Vagina (tissue), 2 donors: ENCODE results near the gene EFNA4. TPM values are rescaled to one million over a fixed set of nuclear protein-coding genes. Genes with fewer than 3 reads are reported as not detected.

ENCODE experiments used
- DNase-seq, 2 donors: peaks; one replicate each; pipeline ENCODE4 v3.0.0-alpha.2; 2017; ENCODE audit errors: extremely low spot score in 2 of 2
- H3K27ac ChIP-seq: fragments of 200-600 bp; sonication (generic); one replicate; pipeline ENCODE4 v1.5.1; 2019
- H3K27me3 ChIP-seq: fragments of 200-600 bp; sonication (generic); one replicate; pipeline ENCODE4 v1.5.1; 2019
- H3K36me3 ChIP-seq, 2 donors: fragments of 200-600 bp; sonication (generic); one replicate each; pipeline ENCODE4 v1.5.1; 2017 to 2019
- H3K4me1 ChIP-seq: fragments of 200-600 bp; sonication (generic); one replicate; pipeline ENCODE4 v1.5.1; 2019
- H3K4me3 ChIP-seq, 2 donors: fragments of 200-600 bp; sonication (generic); 1 replicate in 1 of 2; 2 replicates in 1 of 2; pipeline ENCODE4 v1.5.1; 2016 to 2019
- H3K9me3 ChIP-seq: fragments of 200-600 bp; sonication (generic); one replicate; pipeline ENCODE4 v1.5.1; 2019
- POLR2A ChIP-seq, 2 donors: fragments of 450-650 bp; IDR thresholded peaks; one replicate each; pipeline ENCODE4 v1.6.1; 2017; ENCODE audit warnings: antibody characterized with exemption in 2 of 2, mild to moderate bottlenecking in 2 of 2, moderate library complexity in 2 of 2
- POLR2AphosphoS5 ChIP-seq, 2 donors: sonication (generic); formaldehyde crosslinking; IDR thresholded peaks; one replicate each; pipeline ENCODE4 v1.9.0; 2017; ENCODE audit warnings: antibody characterized with exemption in 2 of 2, mild to moderate bottlenecking in 2 of 2, low read depth in 1 of 2; ENCODE audit not compliant: insufficient read depth in 1 of 2
- intact Hi-C: fragments of 100-400 bp; cut with DNase I; formaldehyde crosslinking; loops from one replicate; pipeline ENCODE4 v1.15.1; 2023
- total RNA-seq: library from RNA; depleted of rRNA; stranded (reverse); fragments of >200 nt; gene quantifications from one replicate; pipeline ENCODE4 v1.2.3, GENCODE V29; 2016
- TF ChIP-seq, protein P1 (sequence below), 3 experiments: fragments of 450-650 bp in 2 of 3; fragments of 200-600 bp in 1 of 3; sonication (generic) in 1 of 3; IDR thresholded peaks; one replicate each; pipeline ENCODE4 v1.5.1; 2017 to 2019; ENCODE audit warnings: antibody characterized with exemption in 3 of 3, mild to moderate bottlenecking in 2 of 3, moderate library complexity in 2 of 3

EFNA4 gene
- total RNA-seq, 1 donor from 2014 or later: 13.8 TPM

DNA sequence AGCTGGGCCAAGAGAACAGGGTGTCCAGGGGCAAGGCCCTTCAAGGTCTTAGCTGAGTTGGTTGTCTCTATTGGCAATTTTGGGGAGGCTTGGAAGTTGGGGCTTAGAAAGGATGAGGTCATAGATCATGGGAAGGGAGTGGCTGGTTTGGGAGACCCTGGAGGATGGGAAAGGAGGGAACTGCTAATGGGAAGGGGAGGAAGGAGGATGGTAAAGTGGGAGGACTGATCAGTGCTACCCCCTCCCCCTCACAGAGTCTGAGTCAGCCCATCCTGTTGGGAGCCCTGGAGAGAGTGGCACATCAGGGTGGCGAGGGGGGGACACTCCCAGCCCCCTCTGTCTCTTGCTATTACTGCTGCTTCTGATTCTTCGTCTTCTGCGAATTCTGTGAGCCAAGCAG is 5.1 kb downstream of the EFNA4 start:
- Histone ChIP-seq H3K27ac (no peak overlapping the region), H3K36me3 (no peaks in the 10 kb centered on the region), H3K27me3 (no peaks in the 10 kb centered on the region), H3K4me1 (peaks cover 39% of the 10 kb centered on the region), H3K4me3 (no peak overlapping the region), H3K9me3 (no peaks in the 10 kb centered on the region)
- no peak for DNase-seq
- intact Hi-C loops: loop anchor here (10.0 kb wide), 2 partner anchors 104 to 504 kb away; partner anchors contain the start of genes CHRNB2 and PYGO2
- no peak for TF ChIP-seq POLR2A (IDR thresholded peaks at IDR 0.05)
- TF ChIP-seq POLR2AphosphoS5 (IDR thresholded peaks at IDR 0.05; ENCODE audit: insufficient read depth in 1 of 2, low read depth in 1 of 2): no peak
- TF ChIP-seq, protein P1, sequence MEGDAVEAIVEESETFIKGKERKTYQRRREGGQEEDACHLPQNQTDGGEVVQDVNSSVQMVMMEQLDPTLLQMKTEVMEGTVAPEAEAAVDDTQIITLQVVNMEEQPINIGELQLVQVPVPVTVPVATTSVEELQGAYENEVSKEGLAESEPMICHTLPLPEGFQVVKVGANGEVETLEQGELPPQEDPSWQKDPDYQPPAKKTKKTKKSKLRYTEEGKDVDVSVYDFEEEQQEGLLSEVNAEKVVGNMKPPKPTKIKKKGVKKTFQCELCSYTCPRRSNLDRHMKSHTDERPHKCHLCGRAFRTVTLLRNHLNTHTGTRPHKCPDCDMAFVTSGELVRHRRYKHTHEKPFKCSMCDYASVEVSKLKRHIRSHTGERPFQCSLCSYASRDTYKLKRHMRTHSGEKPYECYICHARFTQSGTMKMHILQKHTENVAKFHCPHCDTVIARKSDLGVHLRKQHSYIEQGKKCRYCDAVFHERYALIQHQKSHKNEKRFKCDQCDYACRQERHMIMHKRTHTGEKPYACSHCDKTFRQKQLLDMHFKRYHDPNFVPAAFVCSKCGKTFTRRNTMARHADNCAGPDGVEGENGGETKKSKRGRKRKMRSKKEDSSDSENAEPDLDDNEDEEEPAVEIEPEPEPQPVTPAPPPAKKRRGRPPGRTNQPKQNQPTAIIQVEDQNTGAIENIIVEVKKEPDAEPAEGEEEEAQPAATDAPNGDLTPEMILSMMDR (IDR thresholded peaks at IDR 0.05): no peak

DNA sequence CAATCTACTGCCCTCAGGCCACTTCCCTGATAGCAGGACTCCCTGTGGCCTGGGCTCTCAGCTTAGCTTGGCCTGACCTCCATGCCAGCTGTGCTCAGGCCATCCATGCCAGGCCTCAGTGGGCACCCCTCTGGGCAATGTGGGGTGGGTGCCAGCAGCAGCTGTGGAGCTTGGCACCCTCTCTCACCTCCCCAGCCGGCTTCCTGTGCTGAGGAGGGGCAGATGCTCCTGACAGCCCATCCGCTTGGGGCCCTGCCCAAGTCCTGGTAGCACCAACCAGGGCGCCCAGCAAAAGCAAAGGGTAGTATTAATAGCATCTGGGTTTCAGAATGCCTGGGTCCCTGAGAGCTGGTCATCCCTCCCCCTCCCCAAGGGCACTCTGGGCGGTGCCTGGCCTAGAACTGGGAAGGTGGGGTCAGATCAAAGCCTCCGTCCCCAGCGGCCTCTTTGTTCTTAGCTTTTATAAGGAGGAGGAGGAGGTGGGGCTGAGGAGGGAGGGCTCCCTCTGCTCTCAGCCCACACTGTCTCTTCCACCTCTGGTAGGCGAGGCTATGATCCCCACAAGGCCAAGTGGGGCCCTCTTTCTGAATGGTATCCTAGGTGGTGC is 6.1 kb downstream of the EFNA4 start:
- H3K4me3 ChIP-seq: no peak overlapping the region
- no peak for TF ChIP-seq POLR2AphosphoS5 (IDR thresholded peaks at IDR 0.05; ENCODE audit: insufficient read depth in 1 of 2, low read depth in 1 of 2)
- TF ChIP-seq, protein P1 (IDR thresholded peaks at IDR 0.05): no peak
- TF ChIP-seq POLR2A (IDR thresholded peaks at IDR 0.05): no peak
- no peaks in the 10 kb centered on the region for H3K9me3 ChIP-seq
- no peaks in the 10 kb centered on the region for H3K36me3 ChIP-seq
- H3K4me1 ChIP-seq: peaks cover 31% of the 10 kb centered on the region
- H3K27ac ChIP-seq: no peak overlapping the region
- intact Hi-C loops: loop anchor here (10.0 kb wide), 2 partner anchors 105 to 505 kb away; partner anchors contain the start of genes CHRNB2 and PYGO2
- DNase-seq: no peak
- H3K27me3 ChIP-seq: no peaks in the 10 kb centered on the region

DNA sequence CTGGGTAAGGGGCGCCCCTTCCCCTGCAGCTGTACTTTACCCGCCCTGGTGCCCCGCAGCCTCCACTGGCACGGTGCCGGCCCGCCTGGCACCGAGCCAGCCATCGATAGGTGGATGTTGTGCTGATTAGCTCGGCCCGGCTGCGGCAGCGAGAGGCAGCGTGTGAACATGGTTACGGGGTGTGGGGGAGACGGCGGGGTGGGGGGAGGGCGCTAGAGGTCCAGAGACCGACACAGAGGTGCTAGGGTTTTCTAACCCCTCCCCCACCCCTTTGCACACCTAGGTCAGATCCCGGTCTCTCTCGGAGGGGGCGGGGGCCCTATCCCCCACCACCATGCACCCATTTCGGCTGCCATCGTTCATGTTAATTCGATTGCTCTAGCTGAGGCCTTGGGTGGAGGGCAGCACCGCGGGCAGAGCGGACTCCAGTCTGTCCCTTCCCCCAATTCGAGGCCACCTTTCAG is 6.7 kb downstream of the EFNA4 start:
- H3K27me3 ChIP-seq: no peaks in the 10 kb centered on the region
- intact Hi-C loops: no loop called here
- H3K4me3 ChIP-seq: peak overlapping the region; percentile 42 to 50
- TF ChIP-seq, protein P1 (IDR thresholded peaks at IDR 0.05): no peak
- TF ChIP-seq POLR2AphosphoS5 (IDR thresholded peaks at IDR 0.05; ENCODE audit: insufficient read depth in 1 of 2, low read depth in 1 of 2) (no peak), POLR2A (IDR thresholded peaks at IDR 0.05) (no peak)
- no peaks in the 10 kb centered on the region for H3K9me3 ChIP-seq
- peaks cover 31% of the 10 kb centered on the region for H3K4me1 ChIP-seq
- H3K27ac ChIP-seq: peak overlapping the region; percentile 66
- no peak for DNase-seq
- no peaks in the 10 kb centered on the region for H3K36me3 ChIP-seq

DNA sequence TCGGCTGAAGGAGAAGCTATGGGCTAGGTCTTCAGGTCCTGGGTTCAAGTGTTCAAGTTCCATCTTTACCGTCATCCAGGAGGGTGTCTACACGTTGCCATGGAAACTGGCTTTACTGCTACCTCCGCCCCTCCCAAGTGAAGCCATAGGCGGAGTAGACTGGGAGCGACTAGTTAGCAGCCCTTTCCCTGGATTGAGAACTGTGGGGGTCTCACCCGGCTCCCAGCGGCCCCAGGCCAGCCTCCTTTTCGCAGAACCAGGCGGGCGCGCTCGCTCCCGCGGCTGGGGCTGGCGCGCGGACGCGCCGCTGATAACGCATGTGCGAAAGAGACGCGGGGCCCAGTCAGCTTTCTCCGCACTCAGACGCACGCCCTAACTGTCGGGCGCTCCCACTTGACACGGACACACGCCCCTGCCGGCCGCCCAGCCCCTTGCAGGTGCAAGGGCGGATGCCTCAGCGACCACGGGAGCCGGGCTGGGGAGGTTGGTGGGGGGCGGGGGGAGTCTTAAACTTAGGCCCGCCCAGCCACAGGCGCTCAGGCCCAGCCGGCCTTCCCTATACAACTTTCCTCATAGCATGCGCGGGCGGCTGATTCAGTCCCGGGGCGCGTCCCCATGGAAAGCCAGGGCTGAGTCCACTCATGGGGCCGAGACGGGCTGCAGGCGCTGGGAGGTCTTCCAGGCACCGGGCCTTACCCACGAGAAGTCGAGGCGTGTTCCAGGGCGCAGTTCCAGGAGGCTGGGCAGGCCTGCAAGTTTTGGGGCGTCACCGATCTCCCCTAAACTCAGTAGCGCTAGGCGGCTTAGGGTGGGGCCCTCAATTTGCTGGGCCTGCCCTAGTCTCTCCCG is 7.4 kb downstream of the EFNA4 start:
- H3K4me3 ChIP-seq: peak overlapping the region; percentile 42 to 50
- DNase-seq: no peak
- no peaks in the 10 kb centered on the region for H3K9me3 ChIP-seq
- H3K36me3 ChIP-seq: no peaks in the 10 kb centered on the region
- intact Hi-C loops: no loop called here
- H3K27me3 ChIP-seq: no peaks in the 10 kb centered on the region
- peaks cover 31% of the 10 kb centered on the region for H3K4me1 ChIP-seq
- TF ChIP-seq POLR2AphosphoS5 (IDR thresholded peaks at IDR 0.05; ENCODE audit: insufficient read depth in 1 of 2, low read depth in 1 of 2): peak in 1 of 2 donors; percentile 71
- TF ChIP-seq POLR2A (IDR thresholded peaks at IDR 0.05): no peak
- TF ChIP-seq, protein P1 (IDR thresholded peaks at IDR 0.05): peak in 1 of 3 experiments; percentile 22
- H3K27ac ChIP-seq: peak overlapping the region; percentile 66
